Measurements from ENCODE around the gene OXA1L.
"Not testable (repeated sequence)": the region's sequence is repeated elsewhere in the genome, so short reads cannot be mapped to it uniquely, and the experiment has no call there.

Gene OXA1L

GRCh38 chr14:22801716-22802115 lies 35.2 kb downstream of the OXA1L start:
- H3K36me3 ChIP-seq (ENCODE audit: control insufficient read depth, low read length), result peaks cover 60% of the 10 kb centered on the region
- no peaks in the 10 kb centered on the region for H3K9me3 ChIP-seq (ENCODE audit: control insufficient read depth, insufficient read depth, low read length)
- no peaks in the 10 kb centered on the region for H3K27me3 ChIP-seq (ENCODE audit: control insufficient read depth, low read length)
- TF ChIP-seq CTCF (IDR thresholded peaks at IDR 0.05; ENCODE audit: low read depth, low read length, poor library complexity, severe bottlenecking) (no peak), EZH2phosphoT487 (IDR thresholded peaks at IDR 0.05; ENCODE audit: borderline replicate concordance, low read length) (no peak)
- peak overlapping the region; percentile 95 for H3K4me2 ChIP-seq (ENCODE audit: low read length)
- peak overlapping the region; percentile 100 for H3K27ac ChIP-seq (ENCODE audit: low read depth, low read length)
- H3K79me2 ChIP-seq (ENCODE audit: control insufficient read depth, low read length), result peaks cover 85% of the 10 kb centered on the region
- H3K9me2 ChIP-seq (replicated peaks; ENCODE audit: control insufficient read depth, low read length), result no peaks in the 10 kb centered on the region
- H3K4me3 ChIP-seq (ENCODE audit: low read length), result peak overlapping the region; percentile 69
- peaks cover 44% of the 10 kb centered on the region for H3F3A ChIP-seq (ENCODE audit: control insufficient read depth, insufficient read depth)
- H3K4me1 ChIP-seq (ENCODE audit: control insufficient read depth, low read length), result peaks cover 99% of the 10 kb centered on the region
- no peaks in the 10 kb centered on the region for H4K20me1 ChIP-seq (ENCODE audit: control insufficient read depth, insufficient read depth, low read depth, low read length)

- H3K4me3 ChIP-seq (ENCODE audit: low read length), result peak overlapping the region; percentile 69
- peaks cover 99% of the 10 kb centered on the region for H3K4me1 ChIP-seq (ENCODE audit: control insufficient read depth, low read length)
- peaks cover 52% of the 10 kb centered on the region for H3K36me3 ChIP-seq (ENCODE audit: control insufficient read depth, low read length)
- TF ChIP-seq CTCF (IDR thresholded peaks at IDR 0.05; ENCODE audit: low read depth, low read length, poor library complexity, severe bottlenecking) (no peak), EZH2phosphoT487 (IDR thresholded peaks at IDR 0.05; ENCODE audit: borderline replicate concordance, low read length) (no peak)
- peaks cover 84% of the 10 kb centered on the region for H3K79me2 ChIP-seq (ENCODE audit: control insufficient read depth, low read length)
- peaks cover 53% of the 10 kb centered on the region for H3F3A ChIP-seq (ENCODE audit: control insufficient read depth, insufficient read depth)
- no peaks in the 10 kb centered on the region for H3K9me3 ChIP-seq (ENCODE audit: control insufficient read depth, insufficient read depth, low read length)
- H3K27me3 ChIP-seq (ENCODE audit: control insufficient read depth, low read length), result no peaks in the 10 kb centered on the region
- H3K27ac ChIP-seq (ENCODE audit: low read depth, low read length), result peak overlapping the region; percentile 100
- H3K9me2 ChIP-seq (replicated peaks; ENCODE audit: control insufficient read depth, low read length), result no peaks in the 10 kb centered on the region
- H4K20me1 ChIP-seq (ENCODE audit: control insufficient read depth, insufficient read depth, low read depth, low read length), result no peaks in the 10 kb centered on the region
- H3K4me2 ChIP-seq (ENCODE audit: low read length), result peak overlapping the region; percentile 95
Observed at GRCh38 chr14:22802860-22803686, 36.6 kb downstream of the OXA1L start.

GRCh38 chr14:22803687-22803974 lies 37.1 kb downstream of the OXA1L start:
- H3K36me3 ChIP-seq (ENCODE audit: control insufficient read depth, low read length), result peaks cover 48% of the 10 kb centered on the region
- H3K4me1 ChIP-seq (ENCODE audit: control insufficient read depth, low read length), result peaks cover 99% of the 10 kb centered on the region
- TF ChIP-seq CTCF (IDR thresholded peaks at IDR 0.05; ENCODE audit: low read depth, low read length, poor library complexity, severe bottlenecking), result no peak
- TF ChIP-seq EZH2phosphoT487 (IDR thresholded peaks at IDR 0.05; ENCODE audit: borderline replicate concordance, low read length), result no peak
- peak overlapping the region; percentile 100 for H3K27ac ChIP-seq (ENCODE audit: low read depth, low read length)
- peaks cover 57% of the 10 kb centered on the region for H3F3A ChIP-seq (ENCODE audit: control insufficient read depth, insufficient read depth)
- peak overlapping the region; percentile 69 for H3K4me3 ChIP-seq (ENCODE audit: low read length)
- H3K79me2 ChIP-seq (ENCODE audit: control insufficient read depth, low read length), result peaks cover 84% of the 10 kb centered on the region
- no peaks in the 10 kb centered on the region for H3K27me3 ChIP-seq (ENCODE audit: control insufficient read depth, low read length)
- no peaks in the 10 kb centered on the region for H3K9me3 ChIP-seq (ENCODE audit: control insufficient read depth, insufficient read depth, low read length)
- H3K9me2 ChIP-seq (replicated peaks; ENCODE audit: control insufficient read depth, low read length), result no peaks in the 10 kb centered on the region
- H3K4me2 ChIP-seq (ENCODE audit: low read length), result peak overlapping the region; percentile 95
- no peaks in the 10 kb centered on the region for H4K20me1 ChIP-seq (ENCODE audit: control insufficient read depth, insufficient read depth, low read depth, low read length)

- H3K4me3 ChIP-seq (ENCODE audit: low read length), result peak overlapping the region; percentile 69
- H4K20me1 ChIP-seq (ENCODE audit: control insufficient read depth, insufficient read depth, low read depth, low read length); H3K9me2 ChIP-seq (replicated peaks; ENCODE audit: control insufficient read depth, low read length); H3K9me3 ChIP-seq (ENCODE audit: control insufficient read depth, insufficient read depth, low read length); H3K27me3 ChIP-seq (ENCODE audit: control insufficient read depth, low read length): not testable (repeated sequence)
- peaks cover 100% of the 10 kb centered on the region for H3K4me1 ChIP-seq (ENCODE audit: control insufficient read depth, low read length)
- peak overlapping the region; percentile 100 for H3K27ac ChIP-seq (ENCODE audit: low read depth, low read length)
- peaks cover 51% of the 10 kb centered on the region for H3K36me3 ChIP-seq (ENCODE audit: control insufficient read depth, low read length)
- H3F3A ChIP-seq (ENCODE audit: control insufficient read depth, insufficient read depth), result peaks cover 59% of the 10 kb centered on the region
- H3K79me2 ChIP-seq (ENCODE audit: control insufficient read depth, low read length), result peaks cover 84% of the 10 kb centered on the region
- peak overlapping the region; percentile 95 for H3K4me2 ChIP-seq (ENCODE audit: low read length)
Observed at GRCh38 chr14:22805235-22805634, 38.7 kb downstream of the OXA1L start.

All from DOHH2 (cell line).